H1 (cell line): Measurements from ENCODE around the gene IFNL1.

Source experiments
- CBX5 ChIP-seq: fragments of 300-800, 300-1000 bp; sonication (generic); IDR thresholded peaks from 2 replicates; pipeline ENCODE4 v1.7.1; 2016; ENCODE audit warnings: antibody characterized with exemption, low read length, low read depth
- EZH2 ChIP-seq: fragments of 200-600 bp; sonication (generic); IDR thresholded peaks from 2 replicates; pipeline ENCODE4 v1.7.1; 2012; ENCODE audit warnings: low read depth, mild to moderate bottlenecking, moderate library complexity, low read length, inconsistent platforms; ENCODE audit not compliant: severe bottlenecking

- TF ChIP-seq EZH2 (peak; percentile 96), CBX5 (no peak)
These were observed 48.2 kb upstream of the IFNL1 start for GRCh38 chr19:39247701-39248664.
